Mucosa of descending colon (tissue), 3 donors: Measurements from ENCODE around the gene EDN2. TPM values are rescaled to one million over a fixed set of nuclear protein-coding genes. Genes with fewer than 3 reads are reported as not detected.

ENCODE experiments used
- ATAC-seq: fragments of 200-7000 bp; cut with Tn5 transposase; one replicate; pipeline ENCODE4 v1.9.1; 2020; ENCODE audit warnings: mild to moderate bottlenecking, moderate library complexity
- DNase-seq, 3 donors: peaks; one replicate each; pipeline ENCODE4 v3.0.0-alpha.2; 2020
- H3K36me3 ChIP-seq: fragments of 200-600 bp; one replicate; pipeline ENCODE4 v1.8.0; 2021; ENCODE audit warnings: low read depth, mild to moderate bottlenecking
- H3K4me1 ChIP-seq: fragments of 200-600 bp; one replicate; pipeline ENCODE4 v1.8.0; 2021; ENCODE audit warnings: low read depth, mild to moderate bottlenecking
- H3K4me3 ChIP-seq: fragments of 200-600 bp; one replicate; pipeline ENCODE4 v1.8.0; 2021; ENCODE audit warnings: mild to moderate bottlenecking
- H3K9me3 ChIP-seq: fragments of 200-600 bp; one replicate; pipeline ENCODE4 v1.8.0; 2021; ENCODE audit warnings: mild to moderate bottlenecking
- CTCF ChIP-seq: fragments of 200-600 bp; IDR thresholded peaks from one replicate; pipeline ENCODE4 v1.8.0; 2022; ENCODE audit warnings: antibody characterized with exemption, mild to moderate bottlenecking
- intact Hi-C, 2 donors: fragments of 100-400 bp; cut with DNase I in 1 of 2; cut with micrococcal nuclease in 1 of 2; formaldehyde crosslinking; loops; one replicate each; pipeline versions ENCODE4 v1.11.0 to v1.11.1; 2022; cut with DNase I, micrococcal nuclease
- total RNA-seq, 3 donors: library from RNA; stranded (reverse); fragmentation: NEBNext Ultra II Directional in 2 of 3; extraction: Animal tissue kit (Norgen Biotek cat#: 25700) in 2 of 3; gene quantifications; one replicate each; pipeline versions ENCODE4 v1.2.1 to v1.2.4, GENCODE V29; 2021 to 2023
- donor health status: DM: no; HTN: no; CAD: no; lungs with moderate emphysema.
- donor health status: DM: no; HTN: no; CAD: no.
- donor health status: DM: no; HTN: yes; CAD: no.

The EDN2 gene
- total RNA-seq, 3 donors from 2014 or later: 1.6 to 5.8 (median 2.0) TPM

GRCh38 chr1:41430069-41430468 is 54.4 kb downstream of the EDN2 start:
- ATAC-seq: no peak
- H3K36me3 ChIP-seq: no peaks in the 10 kb centered on the region
- H3K9me3 ChIP-seq: no peaks in the 10 kb centered on the region
- no peak for DNase-seq
- no peak for TF ChIP-seq CTCF
- no peak overlapping the region for H3K4me3 ChIP-seq
- peaks cover 4% of the 10 kb centered on the region for H3K4me1 ChIP-seq
- intact Hi-C loops: no loop called here

- no peaks in the 10 kb centered on the region for H3K9me3 ChIP-seq
- DNase-seq (no peak), ATAC-seq (no peak)
- no peaks in the 10 kb centered on the region for H3K36me3 ChIP-seq
- no peak overlapping the region for H3K4me3 ChIP-seq
- intact Hi-C loops: no loop called here
- TF ChIP-seq CTCF: no peak
- peaks cover 4% of the 10 kb centered on the region for H3K4me1 ChIP-seq
Measured at GRCh38 chr1:41429641-41430035, 54.8 kb downstream of the EDN2 start.

Other genes with a start within 250 kb of the EDN2 start
- 10 to 100 TPM; 25.1 to 66.9 (median 35.6) TPM for gene SCMH1, start 242.4 kb downstream of the EDN2 start, total RNA-seq
- gene FOXO6, start 123.2 kb downstream of the EDN2 start, total RNA-seq: 1 to 10 TPM in 1 of 3 donors, under 1 TPM in 2; 0.65 to 2.0 (median 0.72) TPM